IMR-90 (cell line): ENCODE data around the gene FAM193A. TPM values are rescaled to one million over a fixed set of nuclear protein-coding genes. Genes with fewer than 3 reads are reported as not detected.

Source experiments
- ATAC-seq: fragments of 200-7000 bp; cut with Tn5 transposase; 2 replicates; pipeline ENCODE4 v1.9.1; 2020; ENCODE audit warnings: low read depth, mild to moderate bottlenecking, moderate library complexity
- BruUV-seq: library from RNA; stranded (reverse); fragments of 400-500 nt; replicated peaks from 2 replicates; lab custom pipeline; 2021; lab: Mats Ljungman, UMichigan
- CTCF ChIA-PET: fragments of 300-600 bp; formaldehyde crosslinking; extraction: SDS; loops from one replicate; lab custom pipeline; 2021; ENCODE audit warnings: antibody characterized with exemption; lab: Yijun Ruan, JAX
- POLR2A ChIA-PET: fragments of 300-600 bp; sonication (Branson Sonifier 250); formaldehyde crosslinking; loops from one replicate; lab custom pipeline; 2022; ENCODE audit warnings: antibody characterized with exemption; ENCODE audit not compliant: unreplicated experiment; lab: Charles Lee
- DNase-seq: peaks from one replicate; pipeline ENCODE4 v3.0.0; 2013
- H2AFZ ChIP-seq: replicated peaks from 2 replicates; pipeline ENCODE3; 2013; ENCODE audit warnings: low read length, mild to moderate bottlenecking; ENCODE audit not compliant: poor library complexity
- H2AK5ac ChIP-seq: 2 replicates; pipeline ENCODE4 v1.6.1; 2013; ENCODE audit warnings: low read depth, low read length, inconsistent platforms
- H2AK9ac ChIP-seq: replicated peaks from 2 replicates; pipeline ENCODE3; 2013; ENCODE audit warnings: mild to moderate bottlenecking, low read depth, low read length, moderate library complexity; ENCODE audit not compliant: poor library complexity
- H2BK120ac ChIP-seq: 2 replicates; pipeline ENCODE4 v1.6.1; 2013; ENCODE audit warnings: low read depth, low read length, inconsistent platforms
- H2BK15ac ChIP-seq: 3 replicates; pipeline ENCODE4 v1.6.1; 2013; ENCODE audit warnings: low read depth, low read length, inconsistent platforms
- H2BK20ac ChIP-seq: 2 replicates; pipeline ENCODE4 v1.6.1; 2013; ENCODE audit warnings: low read depth, mild to moderate bottlenecking, inconsistent platforms, low read length, moderate library complexity
- H2BK5ac ChIP-seq: 2 replicates; pipeline ENCODE4 v1.6.1; 2013; ENCODE audit warnings: mild to moderate bottlenecking, low read depth, low read length, inconsistent platforms; ENCODE audit not compliant: poor library complexity, severe bottlenecking
- H3K14ac ChIP-seq: replicated peaks from 2 replicates; pipeline ENCODE4 v1.6.1; 2013; ENCODE audit warnings: low read depth, low read length, inconsistent platforms
- H3K18ac ChIP-seq: 2 replicates; pipeline ENCODE4 v1.6.1; 2013; ENCODE audit warnings: low read depth, low read length, control low read depth
- H3K23ac ChIP-seq: 2 replicates; pipeline ENCODE4 v1.6.1; 2013; ENCODE audit warnings: low read depth, low read length, inconsistent platforms
- H3K27ac ChIP-seq: 2 replicates; pipeline ENCODE4 v1.5.1; 2013; ENCODE audit warnings: mild to moderate bottlenecking, control low read depth, low read length; ENCODE audit not compliant: insufficient read depth
- H3K27me3 ChIP-seq: 2 replicates; pipeline ENCODE4 v1.6.1; 2013; ENCODE audit warnings: low read length; ENCODE audit not compliant: control insufficient read depth, insufficient read depth
- H3K36me3 ChIP-seq: 2 replicates; pipeline ENCODE4 v1.6.1; 2013; ENCODE audit warnings: low read length, mixed read lengths; ENCODE audit not compliant: control insufficient read depth, insufficient read depth
- H3K4ac ChIP-seq: 2 replicates; pipeline ENCODE4 v1.6.1; 2013; ENCODE audit warnings: low read depth, low read length, inconsistent platforms
- H3K4me1 ChIP-seq: 2 replicates; pipeline ENCODE4 v1.6.1; 2013; ENCODE audit warnings: low read length, mixed read lengths; ENCODE audit not compliant: control insufficient read depth, insufficient read depth
- H3K4me2 ChIP-seq: 2 replicates; pipeline ENCODE4 v1.6.1; 2013; ENCODE audit warnings: low read depth, mild to moderate bottlenecking, control low read depth, low read length, moderate library complexity
- H3K4me3 ChIP-seq: 2 replicates; pipeline ENCODE4 v1.5.1; 2013; ENCODE audit warnings: low read depth, mild to moderate bottlenecking, control low read depth, low read length, moderate library complexity; ENCODE audit not compliant: insufficient read depth
- H3K56ac ChIP-seq: 2 replicates; pipeline ENCODE4 v1.6.1; 2013; ENCODE audit warnings: low read length, inconsistent platforms; ENCODE audit not compliant: insufficient read depth; ENCODE audit errors: extremely low read depth
- H3K79me1 ChIP-seq, 2 experiments: 2 replicates each; pipeline ENCODE4 v1.6.1; 2013; ENCODE audit warnings: low read length in 2 of 2, inconsistent platforms in 1 of 2, low read depth in 1 of 2
- H3K9ac ChIP-seq: 2 replicates; pipeline ENCODE4 v1.6.1; 2013; ENCODE audit warnings: low read depth, low read length, control low read depth
- H3K9me1 ChIP-seq: 2 replicates; pipeline ENCODE4 v1.6.1; 2013; ENCODE audit warnings: low read length, inconsistent platforms; ENCODE audit not compliant: insufficient read depth
- H3K9me3 ChIP-seq: 2 replicates; pipeline ENCODE4 v1.6.1; 2013; ENCODE audit warnings: low read length; ENCODE audit not compliant: control insufficient read depth, insufficient read depth
- H4K20me1 ChIP-seq: 2 replicates; pipeline ENCODE4 v1.6.1; 2013; ENCODE audit warnings: low read length, inconsistent platforms; ENCODE audit not compliant: insufficient read depth
- H4K5ac ChIP-seq: 2 replicates; pipeline ENCODE4 v1.6.1; 2013; ENCODE audit warnings: mild to moderate bottlenecking, low read depth, low read length, control low read depth
- H4K8ac ChIP-seq, 2 experiments: 2 replicates each; pipeline ENCODE4 v1.6.1; 2013; ENCODE audit warnings: low read depth in 2 of 2, low read length in 2 of 2, control low read depth in 1 of 2, inconsistent platforms in 1 of 2
- H4K91ac ChIP-seq: 2 replicates; pipeline ENCODE4 v1.6.1; 2013; ENCODE audit warnings: low read depth, low read length, inconsistent platforms; ENCODE audit not compliant: insufficient read depth
- BHLHE40 ChIP-seq: fragments of 150-350 bp; IDR thresholded peaks from 2 replicates; pipeline ENCODE4 v1.6.1; 2016; ENCODE audit warnings: mild to moderate bottlenecking, low read depth, low read length
- CEBPB ChIP-seq: IDR thresholded peaks from 2 replicates; pipeline ENCODE4 v1.6.1; 2012; ENCODE audit warnings: low read depth, low read length, improper control_type of control experiment
- CHD1 ChIP-seq: IDR thresholded peaks from 2 replicates; pipeline ENCODE4 v1.6.1; 2012; ENCODE audit warnings: low read depth, low read length, improper control_type of control experiment
- ELK1 ChIP-seq: fragments of 150-350 bp; IDR thresholded peaks from 2 replicates; pipeline ENCODE4 v1.6.1; 2016; ENCODE audit warnings: low read depth, mild to moderate bottlenecking, low read length, moderate library complexity, borderline replicate concordance
- MAFK ChIP-seq: IDR thresholded peaks from 2 replicates; pipeline ENCODE4 v1.6.1; 2012; ENCODE audit warnings: low read depth, low read length, improper control_type of control experiment
- MAZ ChIP-seq: IDR thresholded peaks from 2 replicates; pipeline ENCODE4 v1.6.1; 2012; ENCODE audit warnings: low read depth, mild to moderate bottlenecking, low read length, improper control_type of control experiment, moderate library complexity, borderline replicate concordance
- MXI1 ChIP-seq: IDR thresholded peaks from 2 replicates; pipeline ENCODE4 v1.6.1; 2012; ENCODE audit warnings: low read depth, mild to moderate bottlenecking, low read length, moderate library complexity, borderline replicate concordance
- NFE2L2 ChIP-seq: fragments of 150-350 bp; IDR thresholded peaks from 2 replicates; pipeline ENCODE4 v1.6.1; 2016; ENCODE audit warnings: low read depth, mild to moderate bottlenecking, low read length
- POLR2A ChIP-seq: IDR thresholded peaks from 2 replicates; pipeline ENCODE4 v1.6.1; 2012; ENCODE audit warnings: mild to moderate bottlenecking, low read depth, low read length
- RCOR1 ChIP-seq: IDR thresholded peaks from 2 replicates; pipeline ENCODE4 v1.6.1; 2012; ENCODE audit warnings: mild to moderate bottlenecking, low read length, improper control_type of control experiment; ENCODE audit not compliant: insufficient replicate concordance
- RFX5 ChIP-seq: IDR thresholded peaks from 2 replicates; pipeline ENCODE4 v1.8.0; 2012; ENCODE audit warnings: low read depth, mild to moderate bottlenecking, low read length, moderate library complexity
- SMC3 ChIP-seq: fragments of 150-350 bp; IDR thresholded peaks from 2 replicates; pipeline ENCODE4 v1.6.1; 2016; ENCODE audit warnings: low read depth, mild to moderate bottlenecking, antibody characterized with exemption, low read length, moderate library complexity
- USF2 ChIP-seq: fragments of 150-350 bp; IDR thresholded peaks from 2 replicates; pipeline ENCODE4 v1.6.1; 2017; ENCODE audit warnings: mild to moderate bottlenecking, antibody characterized with exemption, low read length, low read depth
- WGBS, 2 experiments: methylation state at CpG; one replicate each; pipeline versions ENCODE4 v1.1.5 to v1.1.7; 2013; ENCODE audit warnings: missing lambda C conversion rate in 2 of 2; ENCODE audit not compliant: insufficient read length in 1 of 2; ENCODE audit errors: extremely low coverage in 2 of 2; 5-methylcytosine and 5-hydroxymethylcytosine counted together
- dilution Hi-C: fragments of 300-500 bp; cut with HindIII; formaldehyde crosslinking; loops from one replicate; pipeline ENCODE4 v1.14.3; 2018; ENCODE audit warnings: low sequenced_read_pairs; ENCODE audit not compliant: unreplicated experiment
- in situ Hi-C: fragments of 300-500 bp; cut with MboI; formaldehyde crosslinking; loops from 3 replicates; pipeline ENCODE4 v1.14.3; 2019; ENCODE audit warnings: low sequenced_read_pairs, inconsistent platforms, mixed read lengths
- intact Hi-C: fragments of 100-400 bp; cut with micrococcal nuclease; formaldehyde crosslinking; loops from 2 replicates; pipeline ENCODE4 v1.10.0; 2022
- polyA plus RNA-seq, 3 experiments: library from polyadenylated mRNA; depleted of rRNA; stranded (reverse); fragments of >200 nt; gene quantifications; 2 replicates each; pipeline ENCODE4 v1.2.3, GENCODE V29; 2012; ENCODE audit warnings: low replicate concordance in 1 of 3
- total RNA-seq: library from RNA; depleted of rRNA; stranded (reverse); fragments of >200 nt; gene quantifications from 2 replicates; pipeline ENCODE4 v1.2.3, GENCODE V29; 2012
- TF ChIP-seq, protein P1 (sequence below): conservative IDR thresholded peaks from 2 replicates; pipeline ENCODE4 v1.5.1; 2012; ENCODE audit warnings: mild to moderate bottlenecking, low read depth, low read length, improper control_type of control experiment

Gene FAM193A
- total and polyA plus RNA-seq, 2 of the 4 experiments (the other 2 are of a cell fraction): 6.8 to 11.0 TPM

DNA sequence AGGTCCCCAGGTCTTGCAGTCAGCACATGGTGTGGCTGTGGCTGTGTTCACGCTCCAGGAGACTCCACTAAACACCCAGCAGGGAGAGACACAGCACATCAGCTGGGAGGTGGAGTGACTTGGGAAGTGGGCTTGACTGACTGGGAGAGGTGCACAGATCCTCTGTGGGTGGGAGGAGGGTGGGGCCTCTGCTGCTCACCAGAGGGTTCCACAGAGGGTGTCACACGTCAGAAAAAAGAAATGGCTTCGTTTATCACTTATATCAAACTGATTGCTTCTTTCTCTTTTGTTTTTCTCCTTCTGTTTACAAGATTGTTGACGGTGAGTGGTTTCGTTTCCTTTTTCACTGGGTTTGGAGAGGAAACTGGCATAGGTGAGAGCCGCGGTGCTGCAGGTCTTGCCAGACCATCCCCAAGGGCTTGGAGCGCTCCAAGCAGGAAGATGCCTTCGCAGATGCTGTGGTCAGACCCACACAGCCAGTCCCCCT lies 24.8 kb upstream of the FAM193A start:
- Histone ChIP-seq H2AK5ac (no peak overlapping the region), H2AK9ac (no peak overlapping the region), H3K27me3 (no peaks in the 10 kb centered on the region), H4K91ac (no peak overlapping the region), H3K4ac (no peak overlapping the region), H3K9me3 (no peaks in the 10 kb centered on the region), H3K23ac (no peak overlapping the region), H3K56ac (no peak overlapping the region), H3K4me3 (no peak overlapping the region), H3K79me1 (peaks cover 32 to 58% of the 10 kb centered on the region in 2 experiments), H3K18ac (no peak overlapping the region), H2BK15ac (no peak overlapping the region), H3K4me1 (no peaks in the 10 kb centered on the region), H4K5ac (no peak overlapping the region), H3K27ac (no peak overlapping the region), H3K4me2 (no peak overlapping the region), H3K36me3 (peaks cover 66% of the 10 kb centered on the region), H3K9me1 (peaks cover 3% of the 10 kb centered on the region; the same call in 1 of the 2 replicates), H4K8ac (no peak overlapping the region), H3K9ac (no peak overlapping the region), H2BK120ac (no peak overlapping the region), H4K20me1 (peaks cover 27% of the 10 kb centered on the region), H3K14ac (no peak overlapping the region), H2BK20ac (no peak overlapping the region), H2AFZ (no peak overlapping the region), H2BK5ac (no peak overlapping the region)
- WGBS, 2 experiments: no CpG with 5 or more reads among the region's 9 CpGs
- dilution Hi-C loops (no loop called here), in situ Hi-C loops (no loop called here), intact Hi-C loops (no loop called here)
- CTCF ChIA-PET: no interaction called here
- no TSS peak for BruUV-seq
- POLR2A ChIA-PET: no interaction called here
- ATAC-seq: no peak
- TF ChIP-seq MAZ: no peak
- TF ChIP-seq, protein P1, sequence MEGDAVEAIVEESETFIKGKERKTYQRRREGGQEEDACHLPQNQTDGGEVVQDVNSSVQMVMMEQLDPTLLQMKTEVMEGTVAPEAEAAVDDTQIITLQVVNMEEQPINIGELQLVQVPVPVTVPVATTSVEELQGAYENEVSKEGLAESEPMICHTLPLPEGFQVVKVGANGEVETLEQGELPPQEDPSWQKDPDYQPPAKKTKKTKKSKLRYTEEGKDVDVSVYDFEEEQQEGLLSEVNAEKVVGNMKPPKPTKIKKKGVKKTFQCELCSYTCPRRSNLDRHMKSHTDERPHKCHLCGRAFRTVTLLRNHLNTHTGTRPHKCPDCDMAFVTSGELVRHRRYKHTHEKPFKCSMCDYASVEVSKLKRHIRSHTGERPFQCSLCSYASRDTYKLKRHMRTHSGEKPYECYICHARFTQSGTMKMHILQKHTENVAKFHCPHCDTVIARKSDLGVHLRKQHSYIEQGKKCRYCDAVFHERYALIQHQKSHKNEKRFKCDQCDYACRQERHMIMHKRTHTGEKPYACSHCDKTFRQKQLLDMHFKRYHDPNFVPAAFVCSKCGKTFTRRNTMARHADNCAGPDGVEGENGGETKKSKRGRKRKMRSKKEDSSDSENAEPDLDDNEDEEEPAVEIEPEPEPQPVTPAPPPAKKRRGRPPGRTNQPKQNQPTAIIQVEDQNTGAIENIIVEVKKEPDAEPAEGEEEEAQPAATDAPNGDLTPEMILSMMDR: no peak
- TF ChIP-seq POLR2A: no peak
- TF ChIP-seq CHD1: no peak
- no peak for TF ChIP-seq CEBPB
- no peak for TF ChIP-seq MAFK
- TF ChIP-seq SMC3: no peak
- no peak for TF ChIP-seq BHLHE40
- TF ChIP-seq RFX5: no peak
- no peak for TF ChIP-seq MXI1
- no peak for TF ChIP-seq USF2
- no peak for TF ChIP-seq RCOR1
- no peak for TF ChIP-seq ELK1
- TF ChIP-seq NFE2L2: no peak
- no peak for DNase-seq
